CD14-positive monocyte (primary cell): ENCODE data around the gene AKAP8L. TPM values are rescaled to one million over a fixed set of nuclear protein-coding genes. Genes with fewer than 3 reads are reported as not detected.
A peak's percentile ranks its signal among the peaks of the same experiment; 100 is the strongest.

Source experiments
- DNase-seq, 3 donors: peaks; one replicate each; pipeline ENCODE4 v3.0.0-alpha.2; 2011 to 2022
- H2AFZ ChIP-seq: 2 replicates; pipeline ENCODE4 v1.6.0; 2012; ENCODE audit warnings: mild to moderate bottlenecking, low read depth, low read length, inconsistent platforms; ENCODE audit not compliant: insufficient read depth, poor library complexity, severe bottlenecking
- H3K27ac ChIP-seq, 2 donors: 1 replicate in 1 of 2; 2 replicates in 1 of 2; pipeline ENCODE4 v1.5.1; 2012 to 2013; ENCODE audit warnings: low read length in 2 of 2, control low read depth in 1 of 2, inconsistent platforms in 1 of 2, low read depth in 1 of 2, mild to moderate bottlenecking in 1 of 2
- H3K27me3 ChIP-seq, 2 donors: one replicate each; pipeline versions ENCODE4 v1.6.0 to v1.6.1; 2011 to 2013; ENCODE audit warnings: low read length in 2 of 2; ENCODE audit not compliant: control insufficient read depth in 2 of 2, insufficient read depth in 2 of 2
- H3K36me3 ChIP-seq, 2 donors: replicated peaks in 1 of 2; 1 replicate in 1 of 2; 2 replicates in 1 of 2; pipeline versions ENCODE4 v1.5.1 to v1.6.1; 2012 to 2013; ENCODE audit warnings: low read length in 2 of 2, control low read depth in 1 of 2, inconsistent platforms in 1 of 2, mild to moderate bottlenecking in 1 of 2; ENCODE audit not compliant: insufficient read depth in 2 of 2, control insufficient read depth in 1 of 2
- H3K4me1 ChIP-seq, 2 donors: 1 replicate in 1 of 2; 2 replicates in 1 of 2; pipeline versions ENCODE4 v1.5.1 to v1.6.1; 2012 to 2013; ENCODE audit warnings: low read length in 2 of 2, control low read depth in 1 of 2, inconsistent platforms in 1 of 2, mild to moderate bottlenecking in 1 of 2, moderate library complexity in 1 of 2; ENCODE audit not compliant: insufficient read depth in 2 of 2, control insufficient read depth in 1 of 2
- H3K4me2 ChIP-seq: replicated peaks from 2 replicates; pipeline ENCODE3; 2012; ENCODE audit warnings: low read length, moderate library complexity, mild to moderate bottlenecking; ENCODE audit not compliant: poor library complexity, severe bottlenecking; ENCODE audit errors: extremely low read depth
- H3K4me3 ChIP-seq, 3 experiments: fragments of 200-600 bp in 1 of 3; sonication (generic) in 1 of 3; replicated peaks in 1 of 3; 1 replicate in 2 of 3; 2 replicates in 1 of 3; pipeline ENCODE4 v1.5.1; 2011 to 2013; ENCODE audit warnings: low read length in 3 of 3, mild to moderate bottlenecking in 3 of 3, control low read depth in 2 of 3, low read depth in 2 of 3, inconsistent platforms in 1 of 3, moderate library complexity in 1 of 3
- H3K79me2 ChIP-seq: 2 replicates; pipeline ENCODE4 v1.6.0; 2012; ENCODE audit warnings: mild to moderate bottlenecking, control low read depth, inconsistent platforms, low read length, moderate library complexity; ENCODE audit not compliant: insufficient read depth
- H3K9ac ChIP-seq: 2 replicates; pipeline ENCODE4 v1.6.0; 2017; ENCODE audit warnings: low read length, mild to moderate bottlenecking; ENCODE audit not compliant: insufficient read depth, poor library complexity, severe bottlenecking
- H3K9me3 ChIP-seq, 2 donors: replicated peaks in 1 of 2; 1 replicate in 1 of 2; 2 replicates in 1 of 2; pipeline versions ENCODE4 v1.5.1 to v1.6.1; 2012 to 2013; ENCODE audit warnings: low read length in 2 of 2, control low read depth in 1 of 2; ENCODE audit not compliant: control insufficient read depth in 1 of 2, insufficient read depth in 1 of 2
- H4K20me1 ChIP-seq: 2 replicates; pipeline ENCODE4 v1.6.0; 2012; ENCODE audit warnings: mild to moderate bottlenecking, low read length, control low read depth, moderate library complexity; ENCODE audit not compliant: insufficient read depth
- H3K27ac Mint-ChIP-seq, 7 donors: one replicate each; pipeline ENCODE4 v1.8.0; 2020; ENCODE audit warnings: mild to moderate bottlenecking in 7 of 7, mixed read lengths in 7 of 7, moderate library complexity in 6 of 7, inconsistent platforms in 2 of 7
- H3K27me3 Mint-ChIP-seq, 3 donors: one replicate each; pipeline ENCODE4 v1.8.0; 2021 to 2022; ENCODE audit warnings: low read depth in 3 of 3, mild to moderate bottlenecking in 3 of 3, mixed read lengths in 3 of 3, moderate library complexity in 3 of 3, inconsistent platforms in 1 of 3
- H3K36me3 Mint-ChIP-seq, 2 donors: one replicate each; pipeline ENCODE4 v1.8.0; 2020; ENCODE audit warnings: mixed read lengths in 2 of 2, inconsistent platforms in 1 of 2, mild to moderate bottlenecking in 1 of 2
- H3K4me1 Mint-ChIP-seq: one replicate; pipeline ENCODE4 v1.8.0; 2020; ENCODE audit warnings: mild to moderate bottlenecking, mixed read lengths
- H3K4me3 Mint-ChIP-seq, 2 donors: one replicate each; pipeline ENCODE4 v1.8.0; 2020; ENCODE audit warnings: mild to moderate bottlenecking in 2 of 2, mixed read lengths in 2 of 2, moderate library complexity in 1 of 2
- H3K9me3 Mint-ChIP-seq, 7 donors: one replicate each; pipeline ENCODE4 v1.8.0; 2020 to 2022; ENCODE audit warnings: mixed read lengths in 7 of 7, mild to moderate bottlenecking in 6 of 7, moderate library complexity in 6 of 7, inconsistent platforms in 2 of 7
- CTCF ChIP-seq: fragments of 200-600 bp; IDR thresholded peaks from one replicate; pipeline ENCODE4 v1.8.0; 2022; ENCODE audit warnings: antibody characterized with exemption, mild to moderate bottlenecking
- WGBS: methylation state at CpG from one replicate; pipeline ENCODE4 v1.1.5; 2013; ENCODE audit warnings: missing lambda C conversion rate; ENCODE audit not compliant: insufficient coverage; 5-methylcytosine and 5-hydroxymethylcytosine counted together
- intact Hi-C, 2 donors: fragments of 100-400 bp; cut with micrococcal nuclease; formaldehyde crosslinking; loops; one replicate each; pipeline versions ENCODE4 v1.15.0 to v1.15.1; 2023
- polyA plus RNA-seq, 3 donors: library from polyadenylated mRNA; depleted of rRNA in 1 of 3; unstranded in 2 of 3; stranded (reverse) in 1 of 3; fragments of 300-500 nt in 2 of 3; fragments of >200 nt in 1 of 3; fragmentation: Illumina TruSeq in 2 of 3; gene quantifications; 1 replicate in 2 of 3; 2 replicates in 1 of 3; pipeline ENCODE4 v1.2.3, GENCODE V29; 2012 to 2021

Gene AKAP8L
- polyA plus RNA-seq, 3 donors = 21.4 to 103 (median 39.0) TPM

- Histone ChIP-seq H4K20me1 (peaks cover 4% of the 10 kb centered on the region), H3K4me3 (no peak overlapping the region), H3K9ac (no peak overlapping the region), H3K27ac (no peak overlapping the region), H3K4me1 (peaks cover 11 to 12% of the 10 kb centered on the region in 2 donors), H3K79me2 (no peaks in the 10 kb centered on the region), H2AFZ (no peak overlapping the region), H3K4me2 (no peak overlapping the region), H3K27me3 (no peaks in the 10 kb centered on the region), H3K36me3 (peaks cover 40 to 55% of the 10 kb centered on the region in 2 donors), H3K9me3 (no peaks in the 10 kb centered on the region)
- intact Hi-C loops = no loop called here
- Mint-ChIP-seq H3K27me3 (peaks cover 0 to 1% (median 0%) of the 10 kb centered on the region in 3 donors), H3K4me1 (peaks cover 15% of the 10 kb centered on the region), H3K36me3 (peaks cover 40 to 42% of the 10 kb centered on the region in 2 donors), H3K27ac (peak overlapping the region in 3 of 7 donors; percentile 38 to 53 (median 50)), H3K4me3 (no peak overlapping the region), H3K9me3 (peaks cover 0 to 3% (median 2%) of the 10 kb centered on the region in 7 donors)
- no peak for DNase-seq
- 94% methylated on average over 32 of the region's 37 CpGs for WGBS
- no peak for TF ChIP-seq CTCF
Measured at GRCh38 chr19:15452111-15453047, 33.6 kb upstream of the AKAP8L start.

GRCh38 chr19:15450528-15450890 is 31.7 kb upstream of the AKAP8L start:
- Histone ChIP-seq H3K79me2 (no peaks in the 10 kb centered on the region), H3K36me3 (peaks cover 25 to 39% of the 10 kb centered on the region in 2 donors), H3K9ac (no peak overlapping the region), H3K9me3 (no peaks in the 10 kb centered on the region), H3K27ac (peak overlapping the region; percentile 46 to 75), H3K4me2 (peak overlapping the region; percentile 88), H3K4me1 (peaks cover 11 to 12% of the 10 kb centered on the region in 2 donors), H2AFZ (peak overlapping the region; percentile 6), H3K4me3 (peak overlapping the region in 1 of 3 experiments; percentile 46), H4K20me1 (peaks cover 4% of the 10 kb centered on the region), H3K27me3 (no peaks in the 10 kb centered on the region)
- 100% methylated on average over 1 of the region's 1 CpG for WGBS
- H3K4me3 Mint-ChIP-seq = peak overlapping the region; percentile 57 to 63
- H3K9me3 Mint-ChIP-seq = peaks cover 0 to 3% (median 2%) of the 10 kb centered on the region in 7 donors
- no peak for DNase-seq
- peak overlapping the region; percentile 84 to 94 (median 92) for H3K27ac Mint-ChIP-seq
- intact Hi-C loops = loop anchor here (1.0 to 2.0 kb wide), 3 partner anchors 18 to 32 kb away; partner anchors contain the start of gene AKAP8L (in 1 of the 2)
- H3K36me3 Mint-ChIP-seq = peaks cover 30 to 34% of the 10 kb centered on the region in 2 donors
- H3K27me3 Mint-ChIP-seq = peaks cover 0 to 5% (median 0%) of the 10 kb centered on the region in 3 donors
- peaks cover 15% of the 10 kb centered on the region for H3K4me1 Mint-ChIP-seq
- no peak for TF ChIP-seq CTCF
